Muscle layer of duodenum (tissue), 2 donors: ENCODE measurements around the gene MEF2A.
"Not testable (repeated sequence)": the region's sequence is repeated elsewhere in the genome, so short reads cannot be mapped to it uniquely, and the experiment has no call there.

Experiments used
- H3K27ac ChIP-seq: one replicate; pipeline ENCODE4 v1.7.0; 2013; ENCODE audit warnings: mild to moderate bottlenecking, low read length
- H3K27me3 ChIP-seq: one replicate; pipeline ENCODE4 v1.7.0; 2013; ENCODE audit warnings: low read depth, mild to moderate bottlenecking, control low read depth, low read length
- H3K36me3 ChIP-seq, 2 donors: one replicate each; pipeline ENCODE4 v1.7.0; 2013; ENCODE audit warnings: low read length in 2 of 2, control low read depth in 1 of 2, mild to moderate bottlenecking in 1 of 2; ENCODE audit not compliant: insufficient read depth in 2 of 2, control insufficient read depth in 1 of 2
- H3K4me1 ChIP-seq, 2 donors: one replicate each; pipeline ENCODE4 v1.7.0; 2013; ENCODE audit warnings: low read length in 2 of 2, mild to moderate bottlenecking in 2 of 2, control low read depth in 1 of 2, moderate library complexity in 1 of 2; ENCODE audit not compliant: insufficient read depth in 2 of 2, control insufficient read depth in 1 of 2
- H3K4me3 ChIP-seq, 2 donors: one replicate each; pipeline ENCODE4 v1.7.0; 2013; ENCODE audit warnings: low read length in 2 of 2, low read depth in 1 of 2, mild to moderate bottlenecking in 1 of 2
- H3K9me3 ChIP-seq, 2 donors: one replicate each; pipeline ENCODE4 v1.7.0; 2013; ENCODE audit warnings: low read length in 2 of 2, control low read depth in 1 of 2, mild to moderate bottlenecking in 1 of 2; ENCODE audit not compliant: control insufficient read depth in 1 of 2
- donor health status: healthy.

The MEF2A gene

DNA sequence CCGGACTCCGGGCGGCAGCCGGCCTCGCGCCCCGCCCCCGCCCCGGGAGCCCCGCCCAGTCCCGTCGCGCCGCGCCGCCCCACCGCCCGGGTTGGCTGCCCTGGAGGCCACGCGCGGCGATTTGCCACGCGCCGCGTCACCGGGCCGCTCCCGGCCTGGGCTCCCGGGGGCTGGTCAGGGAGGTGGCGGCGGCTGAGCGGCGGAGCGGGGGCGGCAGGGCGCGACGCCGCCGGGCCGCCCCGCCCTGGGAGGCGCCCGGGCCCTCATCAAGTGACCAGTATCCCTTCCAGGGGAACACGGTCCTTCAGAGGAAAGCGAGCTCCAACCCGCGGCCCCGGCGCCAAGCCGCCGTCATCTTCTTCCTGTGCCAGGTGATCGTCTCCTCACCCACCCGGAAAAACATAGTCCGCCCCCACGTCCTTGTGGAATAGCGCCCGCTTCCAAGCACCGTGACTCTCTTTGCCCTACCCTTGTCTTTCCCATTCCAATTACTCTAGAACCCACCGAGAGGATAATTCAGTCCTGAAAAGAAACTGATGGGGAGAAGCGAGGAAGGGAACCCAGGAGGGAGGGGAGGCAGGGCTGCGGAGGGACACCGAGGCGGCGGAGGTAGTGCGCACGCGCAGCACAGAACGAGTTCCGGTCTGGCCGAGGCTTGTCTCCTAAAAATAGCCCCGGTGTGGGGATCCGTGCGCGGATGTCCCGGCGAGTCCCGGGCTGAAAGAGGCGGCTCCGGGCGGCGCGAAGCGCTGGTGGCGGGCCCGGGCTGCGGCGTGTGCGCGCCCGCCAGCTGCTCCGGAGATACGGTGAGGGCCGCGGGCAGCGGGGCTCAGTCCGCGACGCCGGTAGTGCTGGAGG, at the start of gene MEF2A:
Gene MEF2A, plus strand, starts transcription at position 686 of the 858 bp plus-strand sequence. CDS start 67,136 bp downstream, outside the sequence.
- H3K27ac ChIP-seq = peak within 1 kb of the TSS; percentile 100
- H3K9me3 ChIP-seq = no peaks in the 10 kb centered on the region
- peaks cover 22 to 33% of the 10 kb centered on the region in 2 donors for H3K4me1 ChIP-seq
- peaks cover 0 to 5% of the 10 kb centered on the region in 2 donors for H3K36me3 ChIP-seq
- H3K27me3 ChIP-seq = no peaks in the 10 kb centered on the region
- peak within 1 kb of the TSS; percentile 80 to 90 for H3K4me3 ChIP-seq

DNA sequence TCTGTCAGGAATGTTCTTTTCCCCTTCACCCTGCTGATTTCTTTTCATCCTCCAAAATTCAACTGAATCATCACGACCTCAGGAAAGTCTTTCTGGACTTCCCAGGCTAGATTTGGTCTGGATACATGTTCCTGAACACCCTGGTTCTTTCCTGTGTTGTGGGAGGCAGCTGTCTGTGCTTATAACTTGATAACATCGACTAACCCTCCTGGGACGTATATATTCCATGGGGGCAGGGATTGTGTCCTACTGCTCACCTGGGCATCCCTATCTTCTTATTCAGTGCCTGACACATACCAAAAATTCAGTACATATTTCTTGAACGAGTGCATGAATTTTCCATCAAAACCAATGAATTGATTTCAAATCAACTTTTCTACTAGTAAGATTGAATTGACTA, 47.6 kb upstream of the MEF2A start:
- Histone ChIP-seq H3K9me3 (no peaks in the 10 kb centered on the region), H3K4me3 (no peak overlapping the region), H3K27me3 (no peaks in the 10 kb centered on the region), H3K27ac (no peak overlapping the region), H3K36me3 (no peaks in the 10 kb centered on the region), H3K4me1 (no peaks in the 10 kb centered on the region)

DNA sequence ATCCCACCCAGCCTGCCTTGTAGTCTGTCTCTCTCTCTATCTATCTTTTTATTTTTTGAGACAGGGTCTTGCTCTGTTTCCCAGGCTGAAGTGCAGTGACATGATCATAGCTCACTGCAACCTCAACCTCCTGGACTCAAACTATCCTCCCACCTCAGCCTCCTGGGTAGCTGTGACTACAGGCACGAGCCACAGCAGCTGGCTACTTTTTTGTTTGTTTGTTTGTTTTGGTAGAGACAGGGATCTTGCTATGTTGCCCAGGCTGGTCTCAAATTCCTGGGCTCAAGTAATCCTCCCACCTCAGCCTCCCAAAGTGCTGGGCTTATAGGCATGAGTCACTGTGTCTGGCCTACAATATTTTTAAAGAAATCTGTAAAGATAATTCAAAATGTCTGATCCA, 46.4 kb upstream of the MEF2A start:
- not testable (repeated sequence) for H3K36me3 ChIP-seq, H3K27ac ChIP-seq, H3K9me3 ChIP-seq, H3K27me3 ChIP-seq, H3K4me3 ChIP-seq, H3K4me1 ChIP-seq

DNA sequence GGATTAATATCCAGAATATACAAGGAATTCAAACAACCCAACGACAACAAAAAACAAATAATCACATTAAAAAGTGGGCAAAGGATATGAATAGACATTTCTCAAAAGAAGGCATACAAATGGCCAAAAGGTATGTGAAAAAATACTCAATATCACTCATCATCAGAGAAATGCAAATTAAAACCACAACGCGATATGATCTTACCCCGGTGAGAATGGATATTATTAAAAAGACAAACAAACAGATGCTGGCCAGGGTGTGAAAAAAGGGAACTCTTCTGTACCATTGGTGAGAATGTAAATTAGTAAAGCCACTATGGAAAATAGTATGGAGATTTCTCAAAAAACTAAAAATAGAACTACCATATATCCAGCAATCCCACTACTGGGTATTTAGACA, 43.5 kb upstream of the MEF2A start:
- Histone ChIP-seq H3K27me3 (no peaks in the 10 kb centered on the region), H3K4me1 (no peaks in the 10 kb centered on the region), H3K9me3 (no peaks in the 10 kb centered on the region), H3K4me3 (no peak overlapping the region), H3K27ac (no peak overlapping the region), H3K36me3 (no peaks in the 10 kb centered on the region)

DNA sequence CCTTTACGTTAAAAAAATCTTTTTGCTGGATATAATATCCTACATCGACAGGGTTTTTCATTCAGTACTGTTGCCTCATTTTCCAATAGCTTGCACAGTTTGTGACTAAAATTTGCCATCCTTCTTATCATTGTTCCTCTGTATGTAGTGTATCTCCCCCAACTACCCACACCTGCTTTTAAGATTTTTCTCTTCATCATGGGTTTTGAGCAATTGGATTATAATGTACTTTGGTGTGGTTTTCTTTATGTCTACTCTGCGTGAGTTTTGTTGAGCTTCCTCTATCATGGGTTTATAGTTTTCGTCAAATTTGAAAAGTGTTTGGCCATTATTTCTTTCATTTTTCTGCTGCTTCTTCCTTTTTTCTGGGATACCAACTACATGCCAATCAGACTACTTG, 39.6 kb upstream of the MEF2A start:
- Histone ChIP-seq H3K9me3 (no peaks in the 10 kb centered on the region), H3K27ac (no peak overlapping the region)

DNA sequence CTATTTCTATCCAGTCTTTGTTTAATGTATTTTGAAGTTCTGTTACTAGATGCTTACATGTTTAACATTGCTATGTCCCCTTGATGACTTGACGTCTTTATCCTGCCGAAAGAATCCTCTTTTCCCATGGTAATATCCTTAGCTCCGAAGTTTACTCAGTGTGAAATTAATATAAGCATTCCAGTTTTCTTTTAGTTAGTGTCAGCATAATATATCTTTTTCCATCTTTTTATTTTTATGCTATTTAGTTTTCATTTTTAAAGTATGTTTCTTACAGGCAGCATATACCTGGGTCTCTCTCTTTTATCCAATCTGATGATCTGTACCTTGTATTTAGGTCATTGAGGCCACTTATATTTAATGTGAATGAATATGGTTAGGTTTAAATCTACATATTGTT, 39.1 kb upstream of the MEF2A start:
- Histone ChIP-seq H3K9me3 (no peaks in the 10 kb centered on the region), H3K27ac (no peak overlapping the region), H3K4me3 (no peak overlapping the region), H3K27me3 (no peaks in the 10 kb centered on the region), H3K36me3 (no peaks in the 10 kb centered on the region), H3K4me1 (no peaks in the 10 kb centered on the region)

More for the DNA sequence above, 39.6 kb upstream of the MEF2A start:
- Histone ChIP-seq H3K4me3 (no peak overlapping the region), H3K4me1 (no peaks in the 10 kb centered on the region), H3K27me3 (no peaks in the 10 kb centered on the region), H3K36me3 (no peaks in the 10 kb centered on the region)

DNA sequence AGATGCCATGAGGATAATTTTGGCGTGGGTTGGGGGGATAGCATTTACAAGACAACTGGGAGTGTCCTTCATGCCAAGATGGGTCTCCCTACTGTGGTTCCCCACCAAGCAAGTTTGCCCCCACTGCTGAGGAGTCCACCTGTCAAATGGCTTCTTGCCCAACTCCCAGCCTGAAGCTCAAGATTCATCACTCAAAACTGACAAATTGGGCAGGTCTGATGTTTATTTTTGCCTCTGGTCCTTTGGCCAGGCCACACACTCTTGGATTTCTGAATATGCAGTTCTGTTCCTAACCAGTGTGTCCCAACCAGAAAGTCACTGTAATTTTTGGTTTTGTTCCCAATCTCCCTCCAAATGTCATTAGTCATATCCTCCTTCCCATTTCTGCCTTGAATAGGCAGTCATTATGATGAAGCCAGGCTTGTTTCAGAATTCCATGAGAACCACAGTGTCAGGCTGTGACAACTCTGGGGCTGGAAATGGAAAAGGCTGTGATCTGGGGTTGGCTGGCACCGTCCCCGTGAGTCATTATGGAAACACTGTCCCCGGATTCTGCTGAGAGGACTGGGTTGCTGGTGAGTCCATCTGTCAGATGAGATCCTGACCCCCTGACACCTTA, 29.3 kb upstream of the MEF2A start:
- H3K27ac ChIP-seq = no peak overlapping the region
- H3K27me3 ChIP-seq = no peaks in the 10 kb centered on the region
- H3K4me1 ChIP-seq = peaks cover 0 to 6% of the 10 kb centered on the region in 2 donors
- H3K36me3 ChIP-seq = no peaks in the 10 kb centered on the region
- H3K9me3 ChIP-seq = no peaks in the 10 kb centered on the region
- no peak overlapping the region for H3K4me3 ChIP-seq

DNA sequence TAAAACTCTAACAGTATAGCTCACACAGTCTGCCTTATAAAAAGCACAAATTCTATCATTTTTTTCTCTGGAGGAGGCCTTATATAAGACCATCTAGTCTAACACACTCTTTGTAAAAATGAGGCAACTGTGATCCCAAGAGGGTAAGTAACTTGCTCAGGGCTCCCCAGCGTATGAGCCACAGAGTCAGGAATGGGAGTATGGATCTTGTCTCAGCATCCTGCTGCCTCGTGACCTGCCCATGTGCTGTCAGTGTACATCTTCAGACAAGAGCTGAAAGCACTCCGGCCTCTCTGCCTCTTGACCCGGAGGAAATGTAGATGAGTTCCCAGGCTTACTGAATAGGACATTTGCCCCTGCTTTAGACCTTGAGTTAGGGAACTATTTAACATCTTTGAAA, 28.4 kb upstream of the MEF2A start:
- Histone ChIP-seq H3K36me3 (no peaks in the 10 kb centered on the region), H3K9me3 (no peaks in the 10 kb centered on the region), H3K4me3 (no peak overlapping the region), H3K27me3 (no peaks in the 10 kb centered on the region), H3K27ac (no peak overlapping the region), H3K4me1 (peaks cover 0 to 6% of the 10 kb centered on the region in 2 donors)

DNA sequence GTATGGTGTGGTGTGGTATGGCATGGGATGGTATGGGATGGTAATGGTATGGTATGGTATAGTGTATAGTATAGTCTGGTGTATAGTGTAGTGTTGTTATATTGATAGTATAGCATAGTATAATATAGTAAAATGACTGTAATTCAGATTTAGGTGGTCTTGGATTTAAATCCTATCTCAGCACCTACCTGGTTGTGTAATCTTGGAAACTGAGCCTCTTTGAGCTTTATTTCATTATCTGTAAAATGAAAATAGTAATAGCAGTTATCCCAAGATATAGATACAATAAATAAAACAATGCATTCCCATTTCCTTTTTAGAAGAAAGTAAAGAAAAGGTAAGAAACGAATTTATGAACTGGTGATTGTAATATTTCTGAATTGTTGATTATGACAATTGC, 27.5 kb upstream of the MEF2A start:
- no peak overlapping the region for H3K27ac ChIP-seq
- no peak overlapping the region for H3K4me3 ChIP-seq
- H3K36me3 ChIP-seq = no peaks in the 10 kb centered on the region

DNA sequence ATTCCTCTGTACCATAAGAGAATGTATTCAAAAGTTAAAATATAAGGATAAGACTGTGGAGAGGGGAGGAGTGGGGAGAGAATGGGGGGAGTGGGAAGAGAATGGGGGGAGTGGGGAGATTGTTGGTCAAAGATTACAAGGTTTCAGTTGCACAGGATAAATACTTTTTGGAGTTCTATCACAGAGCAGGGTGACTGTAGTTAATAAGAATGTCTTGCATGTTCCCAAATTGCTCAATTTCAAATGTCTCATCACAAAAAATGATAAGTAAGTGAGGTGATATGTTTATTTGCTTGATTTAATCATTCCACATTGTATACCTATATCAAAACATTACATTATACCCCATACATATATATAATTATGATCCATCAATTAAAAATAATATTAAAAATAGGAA, 23.0 kb upstream of the MEF2A start:
- H3K4me1 ChIP-seq = no peaks in the 10 kb centered on the region
- H3K9me3 ChIP-seq = no peaks in the 10 kb centered on the region
- H3K27ac ChIP-seq = no peak overlapping the region
- H3K4me3 ChIP-seq = no peak overlapping the region
- no peaks in the 10 kb centered on the region for H3K27me3 ChIP-seq
- H3K36me3 ChIP-seq = no peaks in the 10 kb centered on the region

More for the DNA sequence above, 27.5 kb upstream of the MEF2A start:
- H3K27me3 ChIP-seq = no peaks in the 10 kb centered on the region
- no peaks in the 10 kb centered on the region for H3K9me3 ChIP-seq
- H3K4me1 ChIP-seq = peaks cover 0 to 6% of the 10 kb centered on the region in 2 donors

DNA sequence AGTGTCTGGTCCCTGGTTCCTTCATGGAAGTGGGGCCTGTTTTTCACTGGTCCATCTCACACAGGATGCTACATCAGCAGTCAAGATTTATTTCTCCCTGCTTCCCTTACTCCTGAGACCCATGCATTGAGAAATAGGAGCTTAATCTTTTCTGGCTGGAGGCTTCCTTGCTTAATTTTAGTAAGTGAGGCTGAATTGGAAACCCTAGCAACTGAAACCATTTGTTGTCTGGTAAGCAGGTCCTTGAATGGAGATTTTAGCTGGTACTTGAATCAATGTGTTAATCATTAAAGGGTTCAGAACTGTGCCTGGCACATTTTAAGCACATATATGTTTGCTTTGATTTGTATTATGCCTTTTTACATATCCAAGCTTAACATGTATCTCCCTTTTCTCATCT, 20.2 kb upstream of the MEF2A start:
- Histone ChIP-seq H3K36me3 (no peaks in the 10 kb centered on the region), H3K4me1 (no peaks in the 10 kb centered on the region), H3K4me3 (no peak overlapping the region), H3K27ac (no peak overlapping the region), H3K27me3 (no peaks in the 10 kb centered on the region), H3K9me3 (no peaks in the 10 kb centered on the region)
